Non-pigmented ciliary epithelial cell (primary cell): Measurements from ENCODE around the gene ZNF12.

Source experiments
- DNase-seq: peaks from one replicate; pipeline ENCODE4 v3.0.0-alpha.2; 2010; ENCODE audit warnings: low read depth

ZNF12 gene

DNA sequence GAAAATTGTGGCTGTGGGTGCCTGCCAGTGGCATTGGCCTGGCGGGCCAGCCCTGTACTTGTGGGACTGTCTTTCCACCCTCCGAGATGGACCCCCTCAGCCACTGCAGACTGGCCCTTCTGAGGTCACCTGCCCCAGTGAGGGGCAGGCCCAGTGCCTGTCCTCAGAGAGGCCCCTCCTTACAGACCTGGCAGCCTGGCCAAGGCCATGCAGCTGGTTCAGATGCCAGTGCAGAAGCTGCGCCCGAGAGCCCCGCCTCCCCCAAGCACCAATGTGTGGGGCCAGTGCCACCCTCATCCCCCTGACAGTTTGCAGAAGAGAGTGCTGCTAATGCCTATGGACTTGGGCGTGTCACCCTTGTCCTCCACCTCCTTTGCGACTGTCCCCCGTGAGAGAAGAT, 59.7 kb downstream of the ZNF12 start:
- DNase-seq, result no peak

DNA sequence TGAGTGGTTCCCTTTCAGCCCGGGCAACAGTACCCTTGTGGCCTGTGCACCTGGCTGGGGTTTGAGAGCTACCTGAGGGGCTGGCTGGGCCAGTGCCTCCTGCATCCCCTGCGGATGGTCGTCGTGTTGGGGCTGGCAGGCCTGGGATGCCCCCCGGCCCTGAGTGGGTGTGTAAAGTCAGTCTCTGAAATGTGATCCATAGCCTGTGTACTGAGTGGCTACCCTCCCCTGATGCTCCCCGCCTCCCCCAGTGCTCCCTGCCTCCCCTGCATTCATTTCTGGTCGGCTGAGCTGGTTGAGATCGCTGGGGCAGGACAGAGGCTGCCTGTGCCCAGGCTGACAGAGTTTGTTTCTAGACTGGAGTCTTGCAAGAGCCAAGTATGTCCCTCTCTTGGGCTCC, 60.3 kb downstream of the ZNF12 start:
- no peak for DNase-seq

DNA sequence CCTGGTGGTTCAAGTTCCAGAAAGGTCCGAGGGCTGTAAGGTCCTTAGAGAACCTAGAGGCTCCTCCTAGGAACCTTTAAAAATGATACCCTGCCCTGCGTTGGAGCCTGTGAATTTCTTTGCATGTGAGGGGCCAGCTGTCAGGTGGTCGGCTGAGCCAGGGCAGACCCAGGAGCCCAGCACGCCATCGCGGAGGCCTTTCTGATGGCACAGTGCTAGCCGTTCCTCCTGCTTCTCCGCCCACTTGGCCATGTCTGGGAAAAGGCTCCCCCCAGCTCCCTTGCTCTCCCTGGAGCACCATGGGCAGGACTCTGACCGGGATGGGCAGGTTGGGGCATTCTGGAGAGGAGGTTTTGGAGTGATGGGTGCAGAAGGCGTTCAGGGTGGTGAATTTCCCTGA, 62.0 kb downstream of the ZNF12 start:
- DNase-seq, result no peak

DNA sequence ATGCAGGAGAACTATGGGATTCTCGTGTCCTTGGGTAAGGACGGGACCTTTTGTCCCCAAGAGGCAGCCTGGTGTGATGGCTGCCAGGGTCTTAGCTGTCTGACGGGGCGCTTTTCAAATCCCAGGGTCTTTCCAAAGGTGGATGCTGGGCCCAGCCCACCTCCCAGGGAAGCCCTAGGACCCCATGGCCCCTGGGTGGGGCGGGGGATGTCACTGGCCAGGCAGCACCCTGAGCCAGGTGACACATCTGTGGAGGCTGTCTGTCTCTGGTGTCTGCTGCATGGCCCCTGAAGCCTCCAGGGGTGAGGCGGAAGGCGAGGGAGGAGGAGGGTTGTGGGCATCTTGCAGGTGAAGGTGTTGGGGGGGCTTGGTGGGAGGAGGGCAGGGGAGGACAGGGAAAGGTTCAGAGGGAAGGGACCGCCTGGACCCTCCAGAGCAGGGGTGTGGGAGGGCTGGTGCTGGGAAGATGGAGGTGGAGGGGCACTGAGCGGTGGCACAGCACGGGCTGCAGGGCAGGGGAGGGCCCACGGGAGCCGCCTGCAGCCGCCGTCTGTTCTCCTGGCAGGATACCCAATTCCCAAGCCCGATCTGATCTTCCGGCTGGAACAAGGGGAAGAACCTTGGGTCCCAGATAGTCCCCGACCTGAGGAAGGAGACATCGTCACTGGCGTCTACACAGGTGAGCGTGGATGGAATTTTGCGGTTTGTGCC, 62.7 kb downstream of the ZNF12 start:
- DNase-seq, result no peak

DNA sequence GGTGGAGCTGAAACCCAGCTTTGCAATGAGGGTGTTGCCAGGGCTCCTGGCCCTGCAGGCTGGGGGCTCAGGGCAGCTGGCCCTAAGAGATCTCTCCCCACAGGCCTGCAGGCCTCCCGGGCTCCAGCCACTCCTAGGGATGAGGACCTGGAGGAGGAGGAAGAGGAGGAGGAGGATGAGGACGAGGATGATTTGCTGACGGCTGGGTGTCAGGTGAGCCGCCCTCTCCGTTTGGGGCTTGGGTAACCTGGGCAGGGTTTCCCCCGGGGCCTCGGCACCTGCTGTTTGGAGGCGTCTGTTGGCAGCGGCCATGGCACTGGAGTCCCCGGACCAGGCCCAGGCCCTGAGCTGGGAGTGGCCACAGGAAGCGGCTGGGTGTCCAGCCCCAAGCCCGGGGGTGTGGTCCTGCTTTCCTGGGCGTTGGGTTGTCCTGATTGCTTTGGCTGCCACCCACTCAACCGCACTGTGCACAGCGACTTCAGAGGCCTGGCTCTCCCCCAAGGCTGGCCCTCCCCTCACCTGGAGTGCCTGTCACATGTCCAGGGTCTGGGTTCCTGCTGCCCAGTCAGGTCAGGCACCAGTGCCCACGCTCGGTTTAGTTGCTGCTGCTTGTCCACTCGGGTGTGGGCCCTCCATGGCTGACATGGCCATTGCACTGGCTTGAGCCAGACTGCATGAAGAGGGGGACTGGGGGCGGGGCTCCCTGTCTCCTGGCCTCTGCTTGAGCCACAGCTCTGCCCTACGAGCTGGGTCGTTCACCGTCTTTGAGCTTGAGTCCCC, 63.7 kb downstream of the ZNF12 start:
- DNase-seq, result no peak

DNA sequence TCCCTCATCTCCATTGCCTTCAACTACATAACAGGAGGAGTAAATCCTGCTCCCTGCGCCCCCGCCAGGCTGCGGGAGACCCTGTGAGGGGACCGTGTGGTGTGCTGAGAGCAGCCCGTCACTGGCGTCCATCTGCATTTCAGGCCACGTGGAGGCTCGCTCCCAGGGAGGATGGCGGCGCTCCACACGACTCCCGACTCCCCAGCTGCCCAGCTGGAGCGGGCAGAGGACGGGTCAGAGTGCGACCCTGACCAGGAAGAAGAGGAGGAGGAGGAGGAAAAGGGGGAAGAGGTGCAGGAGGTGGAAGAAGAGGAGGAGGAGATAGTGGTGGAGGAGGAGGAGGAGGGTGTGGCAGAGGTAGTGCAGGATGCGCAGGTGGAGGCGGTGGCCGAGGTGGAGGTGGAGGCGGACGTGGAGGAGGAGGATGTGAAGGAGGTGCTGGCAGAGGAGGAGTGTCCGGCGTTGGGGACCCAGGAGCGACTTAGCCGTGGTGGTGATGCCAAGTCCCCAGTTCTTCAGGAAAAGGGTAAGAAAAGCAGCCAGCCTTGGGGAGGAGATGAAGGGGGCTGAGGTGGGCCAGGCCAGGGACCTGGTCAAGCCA, 64.4 kb downstream of the ZNF12 start:
- DNase-seq, result no peak

DNA sequence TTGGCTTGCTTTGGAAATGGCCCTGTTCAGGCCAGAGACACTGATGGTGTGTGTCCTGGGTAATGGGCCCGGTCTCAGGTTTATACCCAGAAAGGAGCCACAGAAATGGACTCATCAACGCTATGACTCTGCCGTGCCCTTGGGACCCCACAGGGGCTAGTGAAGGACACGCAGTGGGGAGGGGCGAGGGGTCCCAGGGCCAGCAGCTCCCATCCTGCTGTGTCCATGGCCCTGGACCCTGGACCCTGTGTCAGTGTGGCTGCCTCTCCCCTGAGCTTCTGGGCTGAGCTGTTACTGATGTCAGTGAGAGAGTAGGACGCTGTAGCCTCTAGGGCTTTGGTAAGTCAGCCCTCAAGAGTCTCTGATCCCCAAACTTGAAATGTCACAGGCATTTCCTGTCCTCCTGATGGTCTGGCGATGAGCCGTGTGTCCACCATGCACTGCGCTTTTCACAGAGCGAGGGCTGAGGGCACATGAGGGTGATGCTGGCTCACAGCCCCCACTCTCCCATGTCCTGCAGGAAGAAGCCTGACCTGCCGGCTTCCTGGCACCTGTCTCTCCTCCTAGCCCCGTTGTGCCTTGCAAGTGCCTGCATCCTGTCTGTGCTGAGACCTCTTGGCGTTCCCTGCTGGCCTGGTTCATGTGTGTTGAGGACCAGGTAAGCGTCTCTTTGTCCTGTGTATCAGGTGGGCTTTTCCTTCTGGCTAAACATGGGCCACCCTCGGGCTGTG, 65.3 kb downstream of the ZNF12 start:
- no peak for DNase-seq

DNA sequence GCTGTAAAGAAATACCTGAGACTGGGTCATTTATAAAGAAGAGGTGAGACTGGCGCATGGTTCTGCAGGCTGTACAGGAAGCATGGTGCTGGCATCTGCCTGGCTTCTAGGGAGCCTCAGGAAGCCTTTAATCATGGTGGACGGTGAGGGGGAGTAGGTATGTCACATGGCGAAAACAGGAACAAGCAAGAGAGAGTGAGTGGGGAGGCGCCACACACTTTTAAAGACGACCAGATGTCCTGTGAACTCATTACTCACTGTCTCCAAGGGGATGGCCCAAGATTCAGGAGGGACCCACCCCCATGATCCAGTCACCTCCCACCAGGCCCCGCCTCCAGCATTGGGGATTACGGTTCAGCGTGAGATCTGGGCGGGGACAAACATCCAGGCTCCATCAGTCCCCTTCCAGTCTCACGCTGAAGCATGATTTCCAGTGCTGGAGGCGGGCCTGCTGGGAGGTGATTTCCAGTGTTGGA, 66.5 kb downstream of the ZNF12 start:
- peak; percentile 26 for DNase-seq

DNA sequence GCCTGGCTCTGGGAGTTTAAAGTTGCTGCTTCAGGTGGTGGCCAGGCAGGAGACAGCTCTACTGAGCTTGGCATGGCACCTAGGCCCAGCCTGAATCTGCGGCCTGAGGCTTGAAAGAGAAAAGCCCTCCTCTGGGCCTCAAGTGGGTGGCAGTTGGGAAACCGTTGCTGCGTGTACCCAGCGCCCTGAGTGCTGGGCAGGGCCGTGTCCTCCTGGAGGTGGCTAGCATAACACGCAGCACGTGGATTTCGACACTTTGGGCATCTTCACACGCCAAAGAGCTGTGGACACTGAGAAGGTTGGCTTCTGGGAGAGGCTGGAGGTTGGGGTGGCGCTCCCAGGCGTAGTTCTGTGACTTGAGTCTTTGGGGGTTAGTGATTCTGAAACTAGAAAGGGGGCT, 67.1 kb downstream of the ZNF12 start:
- no peak for DNase-seq

DNA sequence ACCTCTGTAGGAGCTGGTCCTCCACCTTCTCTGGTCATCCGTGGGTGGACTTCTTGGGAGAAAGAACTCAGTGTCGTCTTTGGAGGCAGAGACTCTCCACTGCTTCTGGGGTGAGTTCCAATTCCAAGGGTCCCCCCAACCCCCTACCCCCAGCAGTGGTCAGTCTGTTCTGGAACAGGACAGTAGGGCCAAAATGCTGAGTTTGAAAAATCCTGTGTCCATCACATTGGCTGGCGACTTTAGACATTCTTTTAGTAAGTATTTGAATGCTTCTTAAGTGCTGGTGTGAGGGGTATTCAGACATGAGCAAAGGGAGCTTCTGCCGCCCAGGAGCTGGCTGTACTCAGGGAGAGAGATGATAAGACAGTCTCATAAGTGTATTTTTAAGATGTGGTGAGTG, 67.7 kb downstream of the ZNF12 start:
- DNase-seq, result no peak
